OCI-LY3 (cell line): Measurements from ENCODE around the gene GPR25.

Source experiments
- H2AFZ ChIP-seq: fragments of 200-600, 300-600 bp; shearing (Covaris generic); 2 replicates; pipeline ENCODE4 v1.6.0; 2014; ENCODE audit warnings: antibody characterized with exemption, low read depth, low read length
- H3K27ac ChIP-seq: fragments of 200-600, 300-600 bp; sonication (generic); 2 replicates; pipeline ENCODE4 v1.5.1; 2014; ENCODE audit warnings: mild to moderate bottlenecking, low read length, moderate library complexity, mixed read lengths
- H3K27me3 ChIP-seq: fragments of 200-600, 300-600 bp; sonication (generic); 2 replicates; pipeline ENCODE4 v1.6.1; 2014; ENCODE audit warnings: low read depth, low read length, mixed read lengths
- H3K36me3 ChIP-seq: fragments of 200-600, 300-600 bp; sonication (generic); replicated peaks from 2 replicates; pipeline ENCODE3; 2014; ENCODE audit warnings: low read depth, low read length, mixed read lengths
- H3K4me1 ChIP-seq: fragments of 300-600, 200-600 bp; sonication (generic); 2 replicates; pipeline ENCODE4 v1.6.1; 2014; ENCODE audit warnings: low read length, mixed read lengths
- H3K4me2 ChIP-seq: fragments of 200-600, 300-600 bp; sonication (generic); 2 replicates; pipeline ENCODE4 v1.6.1; 2014; ENCODE audit warnings: low read length, mixed read lengths
- H3K4me3 ChIP-seq: fragments of 300-600, 200-600 bp; sonication (generic); 2 replicates; pipeline ENCODE4 v1.5.1; 2014; ENCODE audit warnings: antibody characterized with exemption, mild to moderate bottlenecking, low read length, moderate library complexity
- H3K79me2 ChIP-seq: fragments of 300-600, 200-600 bp; shearing (Covaris generic); 2 replicates; pipeline ENCODE4 v1.6.1; 2014; ENCODE audit warnings: mild to moderate bottlenecking, low read length, mixed read lengths
- H3K9ac ChIP-seq: fragments of 300-600, 200-600 bp; shearing (Covaris generic); 2 replicates; pipeline ENCODE4 v1.6.0; 2014; ENCODE audit warnings: mild to moderate bottlenecking, low read length, moderate library complexity
- H3K9me3 ChIP-seq: fragments of 200-600, 300-600 bp; shearing (Covaris generic); 2 replicates; pipeline ENCODE4 v1.6.1; 2014; ENCODE audit warnings: low read length, mixed read lengths; ENCODE audit not compliant: insufficient read depth
- H4K20me1 ChIP-seq: fragments of 200-600, 300-600 bp; sonication (generic); 2 replicates; pipeline ENCODE4 v1.6.1; 2016; ENCODE audit warnings: low read length, mixed read lengths; ENCODE audit not compliant: insufficient read depth
- EZH2phosphoT487 ChIP-seq: fragments of 200-600 bp; shearing (Covaris generic); IDR thresholded peaks from 2 replicates; pipeline ENCODE4 v1.6.1; 2018; ENCODE audit warnings: antibody characterized with exemption, mixed run types, low read depth
- TF ChIP-seq, protein P1 (sequence below): fragments of 200-600, 300-600 bp; sonication (generic); IDR thresholded peaks from 2 replicates; pipeline ENCODE4 v1.5.1; 2014; ENCODE audit warnings: antibody characterized with exemption, low read length, low read depth

Gene GPR25, protein sequence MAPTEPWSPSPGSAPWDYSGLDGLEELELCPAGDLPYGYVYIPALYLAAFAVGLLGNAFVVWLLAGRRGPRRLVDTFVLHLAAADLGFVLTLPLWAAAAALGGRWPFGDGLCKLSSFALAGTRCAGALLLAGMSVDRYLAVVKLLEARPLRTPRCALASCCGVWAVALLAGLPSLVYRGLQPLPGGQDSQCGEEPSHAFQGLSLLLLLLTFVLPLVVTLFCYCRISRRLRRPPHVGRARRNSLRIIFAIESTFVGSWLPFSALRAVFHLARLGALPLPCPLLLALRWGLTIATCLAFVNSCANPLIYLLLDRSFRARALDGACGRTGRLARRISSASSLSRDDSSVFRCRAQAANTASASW

DNA sequence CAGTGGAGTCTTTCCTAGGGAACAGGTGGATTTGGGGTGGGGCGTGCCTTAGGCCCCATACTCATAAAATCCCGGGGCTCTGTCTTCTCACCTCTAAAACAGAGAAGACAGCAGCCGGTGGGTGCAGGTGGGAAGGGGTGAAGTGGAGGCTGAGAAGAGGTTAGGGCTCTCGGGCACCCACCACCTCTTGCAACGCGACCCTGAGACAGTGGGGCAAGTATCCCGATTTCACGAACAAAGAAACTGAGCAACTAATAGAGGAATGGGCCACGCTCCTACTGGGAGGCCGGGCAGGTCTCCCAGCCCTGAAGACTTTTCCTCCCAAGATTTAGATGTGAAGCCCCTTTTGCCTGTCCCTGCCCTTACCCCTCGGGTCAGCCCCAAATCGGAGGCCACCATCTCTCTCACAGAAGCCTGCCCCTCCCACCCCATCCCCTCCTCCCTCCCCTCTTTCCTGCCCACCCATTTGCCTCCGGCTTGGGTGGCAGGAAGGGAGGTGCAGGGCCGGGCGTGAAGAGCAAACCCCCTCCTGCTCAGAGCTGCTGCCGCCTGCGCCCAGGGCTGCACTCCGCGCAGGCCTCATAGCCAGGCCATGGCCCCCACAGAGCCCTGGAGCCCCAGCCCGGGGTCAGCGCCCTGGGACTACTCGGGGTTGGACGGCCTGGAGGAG, at the start of gene GPR25:
Gene GPR25, plus strand, starts transcription at position 536 of the 670 bp plus-strand sequence. Its CDS starts 57 bp downstream, at position 593.
- Histone ChIP-seq H3K79me2 (no peaks in the 10 kb centered on the region), H3K36me3 (no peaks in the 10 kb centered on the region), H3K4me1 (peaks cover 36% of the 10 kb centered on the region), H3K9ac (no peak within 1 kb of the TSS), H3K9me3 (no peaks in the 10 kb centered on the region), H2AFZ (no peak within 1 kb of the TSS), H3K27ac (no peak within 1 kb of the TSS), H3K4me2 (no peak within 1 kb of the TSS), H3K27me3 (peaks cover 65% of the 10 kb centered on the region), H3K4me3 (no peak within 1 kb of the TSS), H4K20me1 (no peaks in the 10 kb centered on the region; the same call in 1 of the 2 replicates)
- TF ChIP-seq, protein P1, sequence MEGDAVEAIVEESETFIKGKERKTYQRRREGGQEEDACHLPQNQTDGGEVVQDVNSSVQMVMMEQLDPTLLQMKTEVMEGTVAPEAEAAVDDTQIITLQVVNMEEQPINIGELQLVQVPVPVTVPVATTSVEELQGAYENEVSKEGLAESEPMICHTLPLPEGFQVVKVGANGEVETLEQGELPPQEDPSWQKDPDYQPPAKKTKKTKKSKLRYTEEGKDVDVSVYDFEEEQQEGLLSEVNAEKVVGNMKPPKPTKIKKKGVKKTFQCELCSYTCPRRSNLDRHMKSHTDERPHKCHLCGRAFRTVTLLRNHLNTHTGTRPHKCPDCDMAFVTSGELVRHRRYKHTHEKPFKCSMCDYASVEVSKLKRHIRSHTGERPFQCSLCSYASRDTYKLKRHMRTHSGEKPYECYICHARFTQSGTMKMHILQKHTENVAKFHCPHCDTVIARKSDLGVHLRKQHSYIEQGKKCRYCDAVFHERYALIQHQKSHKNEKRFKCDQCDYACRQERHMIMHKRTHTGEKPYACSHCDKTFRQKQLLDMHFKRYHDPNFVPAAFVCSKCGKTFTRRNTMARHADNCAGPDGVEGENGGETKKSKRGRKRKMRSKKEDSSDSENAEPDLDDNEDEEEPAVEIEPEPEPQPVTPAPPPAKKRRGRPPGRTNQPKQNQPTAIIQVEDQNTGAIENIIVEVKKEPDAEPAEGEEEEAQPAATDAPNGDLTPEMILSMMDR, result no peak
- no peak for TF ChIP-seq EZH2phosphoT487

DNA sequence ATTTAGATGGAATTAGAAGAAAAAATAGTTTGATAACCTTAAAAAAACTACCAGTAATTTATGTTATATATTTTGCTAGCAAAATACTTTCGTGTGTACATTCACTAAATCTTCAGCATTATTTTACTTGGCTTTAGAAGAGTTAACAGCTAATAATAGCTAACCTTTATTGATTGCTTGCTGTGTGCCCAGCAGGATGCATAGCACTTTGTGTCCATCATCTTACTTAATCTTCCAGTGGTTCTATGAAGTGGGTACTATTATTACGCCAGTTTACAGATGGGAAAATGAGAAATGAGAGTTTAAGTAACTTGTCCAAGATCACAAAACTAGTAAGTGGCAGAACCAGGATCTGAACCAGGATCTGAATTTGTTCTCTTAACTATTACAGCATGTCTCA, 41.7 kb upstream of the GPR25 start:
- Histone ChIP-seq H3K9me3 (no peaks in the 10 kb centered on the region), H3K4me3 (no peak overlapping the region), H3K4me2 (no peak overlapping the region), H3K27me3 (no peaks in the 10 kb centered on the region), H4K20me1 (no peaks in the 10 kb centered on the region), H2AFZ (no peak overlapping the region), H3K4me1 (peaks cover 7% of the 10 kb centered on the region), H3K27ac (no peak overlapping the region), H3K36me3 (no peaks in the 10 kb centered on the region), H3K9ac (no peak overlapping the region), H3K79me2 (no peaks in the 10 kb centered on the region)
- TF ChIP-seq, protein P1, result no peak
- no peak for TF ChIP-seq EZH2phosphoT487

DNA sequence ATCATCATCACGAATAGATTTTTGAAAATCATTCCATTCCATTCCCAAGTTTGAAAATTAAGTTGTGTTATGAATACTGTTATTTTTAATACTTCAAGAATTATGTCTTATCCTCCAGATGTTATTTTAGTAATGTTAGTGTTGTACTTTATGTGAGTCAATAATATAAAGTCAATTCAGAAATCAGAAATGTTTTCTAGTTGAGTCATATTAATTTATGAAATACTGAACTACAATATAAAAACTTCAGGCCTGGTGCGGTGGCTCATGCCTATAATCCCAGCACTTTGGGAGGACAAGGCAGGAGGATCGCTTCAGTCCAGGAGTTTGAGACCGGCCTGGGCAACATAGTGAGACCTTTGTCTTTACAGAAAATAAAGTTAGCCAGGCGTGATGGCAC, 38.4 kb upstream of the GPR25 start:
- H4K20me1 ChIP-seq, result no peaks in the 10 kb centered on the region
- TF ChIP-seq, protein P1, result no peak
- no peaks in the 10 kb centered on the region for H3K9me3 ChIP-seq
- H3K27ac ChIP-seq, result no peak overlapping the region
- no peaks in the 10 kb centered on the region for H3K27me3 ChIP-seq
- no peak overlapping the region for H3K4me3 ChIP-seq
- H3K4me1 ChIP-seq, result peaks cover 7% of the 10 kb centered on the region
- no peak overlapping the region for H3K4me2 ChIP-seq
- no peak overlapping the region for H3K9ac ChIP-seq
- no peaks in the 10 kb centered on the region for H3K36me3 ChIP-seq
- H2AFZ ChIP-seq, result no peak overlapping the region
- H3K79me2 ChIP-seq, result no peaks in the 10 kb centered on the region

DNA sequence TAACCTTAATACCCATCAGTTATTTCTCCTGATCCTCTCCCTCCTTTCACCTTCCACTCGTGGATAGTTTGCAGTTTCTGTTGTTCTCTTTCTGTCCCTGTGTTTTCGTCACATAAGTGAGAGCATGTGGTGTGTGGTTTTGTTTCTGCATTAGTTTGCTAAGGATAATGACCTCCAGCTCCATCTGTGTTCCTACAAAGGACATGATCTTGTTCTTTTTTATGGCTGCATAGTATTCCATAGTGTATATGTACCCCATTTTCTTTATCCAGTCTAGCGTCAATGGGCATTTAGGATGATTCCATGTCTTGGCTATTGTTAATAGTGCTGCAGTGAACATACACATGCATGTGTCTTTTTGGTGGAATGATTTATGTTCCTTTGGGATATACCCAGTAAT, 36.6 kb upstream of the GPR25 start:
- H4K20me1 ChIP-seq, result no peaks in the 10 kb centered on the region
- no peaks in the 10 kb centered on the region for H3K36me3 ChIP-seq
- no peak overlapping the region for H3K4me3 ChIP-seq
- peaks cover 5% of the 10 kb centered on the region for H3K4me1 ChIP-seq
- H3K9ac ChIP-seq, result no peak overlapping the region
- no peak overlapping the region for H2AFZ ChIP-seq
- H3K27me3 ChIP-seq, result no peaks in the 10 kb centered on the region
- TF ChIP-seq, protein P1, result no peak
- no peak for TF ChIP-seq EZH2phosphoT487
- no peak overlapping the region for H3K4me2 ChIP-seq
- H3K27ac ChIP-seq, result no peak overlapping the region
- no peaks in the 10 kb centered on the region for H3K79me2 ChIP-seq
- H3K9me3 ChIP-seq, result no peaks in the 10 kb centered on the region
